Activated CD8-positive, alpha-beta T cell treated with anti-CD3 and anti-CD28 coated beads, Interleukin-2, amount 10 ng/mL, durations not matched to agents 7 days and 5 days (primary cell): ENCODE results near the gene GHRH. TPM values are rescaled to one million over a fixed set of nuclear protein-coding genes. Genes with fewer than 3 reads are reported as not detected.

Experiments used
- ATAC-seq: fragments of 150-1000 bp; cut with Tn5 transposase; one replicate; pipeline ENCODE4 v1.10.0; 2021; ENCODE audit warnings: moderate library complexity
- CTCF ChIA-PET: fragments of 350-600 bp; sonication (Branson Sonifier 250); formaldehyde crosslinking; loops from one replicate; lab custom pipeline; 2021; ENCODE audit warnings: antibody characterized with exemption; lab: Charles Lee
- POLR2A ChIA-PET: fragments of 350-600 bp; sonication (Branson Sonifier 250); formaldehyde crosslinking; loops from one replicate; lab custom pipeline; 2021; ENCODE audit warnings: antibody characterized with exemption; lab: Charles Lee
- DNase-seq: peaks from one replicate; pipeline ENCODE4 v3.0.0-alpha.2; 2020
- H3K27ac Mint-ChIP-seq: one replicate; pipeline ENCODE4 v1.8.0; 2021; ENCODE audit warnings: mild to moderate bottlenecking, mixed read lengths
- H3K27me3 Mint-ChIP-seq: one replicate; pipeline ENCODE4 v1.8.0; 2021; ENCODE audit warnings: low read depth, mixed read lengths
- H3K36me3 Mint-ChIP-seq: one replicate; pipeline ENCODE4 v1.8.0; 2021; ENCODE audit warnings: low read depth, mixed read lengths
- H3K4me1 Mint-ChIP-seq: one replicate; pipeline ENCODE4 v1.8.0; 2021; ENCODE audit warnings: low read depth, mixed read lengths
- H3K4me3 Mint-ChIP-seq: one replicate; pipeline ENCODE4 v1.8.0; 2021; ENCODE audit warnings: mild to moderate bottlenecking, mixed read lengths
- H3K9me3 Mint-ChIP-seq: one replicate; pipeline ENCODE4 v1.8.0; 2022; ENCODE audit warnings: mixed read lengths; ENCODE audit not compliant: insufficient read depth
- total RNA-seq, 2 experiments: library from RNA; stranded (reverse); gene quantifications; one replicate each; pipeline ENCODE4 v1.2.3, GENCODE V29; 2021

The GHRH gene
- total RNA-seq, 2 experiments from 2014 or later, result not detected

- ChIA-PET CTCF (interaction anchor here (1.0 to 2.2 kb wide), 4 partner anchors 25 to 315 kb away, joined by 3 to 9 read pairs (median 6); no protein-coding TSS in a partner anchor), POLR2A (no interaction called here)
- no peak overlapping the region for H3K4me3 Mint-ChIP-seq
- H3K27me3 Mint-ChIP-seq, result no peaks in the 10 kb centered on the region
- H3K36me3 Mint-ChIP-seq, result peaks cover 60% of the 10 kb centered on the region
- H3K9me3 Mint-ChIP-seq, result no peaks in the 10 kb centered on the region
- H3K4me1 Mint-ChIP-seq, result peaks cover 2% of the 10 kb centered on the region
- DNase-seq, result no peak
- H3K27ac Mint-ChIP-seq, result no peak overlapping the region
- ATAC-seq, result no peak
These were observed 41.6 kb downstream of the GHRH start for GRCh38 chr20:37219751-37220668.

GRCh38 chr20:37218976-37219375 is 42.6 kb downstream of the GHRH start:
- peaks cover 2% of the 10 kb centered on the region for H3K4me1 Mint-ChIP-seq
- DNase-seq (no peak), ATAC-seq (no peak)
- peaks cover 58% of the 10 kb centered on the region for H3K36me3 Mint-ChIP-seq
- POLR2A ChIA-PET, result no interaction called here
- CTCF ChIA-PET, result no interaction called here
- H3K27me3 Mint-ChIP-seq, result no peaks in the 10 kb centered on the region
- no peak overlapping the region for H3K4me3 Mint-ChIP-seq
- H3K27ac Mint-ChIP-seq, result no peak overlapping the region
- H3K9me3 Mint-ChIP-seq, result no peaks in the 10 kb centered on the region

DNA sequence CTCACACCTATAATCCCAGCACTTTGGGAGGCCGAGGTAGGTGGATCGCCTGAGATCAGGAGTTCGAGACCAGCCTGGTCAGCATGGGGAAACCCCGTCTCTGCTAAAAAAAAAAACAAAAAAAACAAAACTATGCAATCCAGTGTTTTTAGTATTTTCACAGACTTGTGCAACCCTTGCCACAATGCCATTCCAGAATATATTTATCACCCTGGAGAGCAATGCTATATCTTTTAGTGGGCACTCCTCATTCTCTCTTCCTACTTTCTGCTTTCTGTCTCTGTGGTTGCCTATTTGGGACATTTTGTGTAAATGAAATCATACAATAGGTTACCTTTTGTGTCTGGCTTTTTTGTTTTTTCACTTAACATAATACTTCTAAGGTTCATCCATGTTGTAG is 43.2 kb downstream of the GHRH start:
- peaks cover 2% of the 10 kb centered on the region for H3K4me1 Mint-ChIP-seq
- POLR2A ChIA-PET, result no interaction called here
- H3K36me3 Mint-ChIP-seq, result peaks cover 58% of the 10 kb centered on the region
- no peak for DNase-seq
- no peak overlapping the region for H3K4me3 Mint-ChIP-seq
- no peak overlapping the region for H3K27ac Mint-ChIP-seq
- ATAC-seq, result no peak
- H3K9me3 Mint-ChIP-seq, result no peaks in the 10 kb centered on the region
- CTCF ChIA-PET, result interaction anchor here (1.2 kb wide), 1 partner anchor 23 kb away, joined by 5 read pairs; no protein-coding TSS in a partner anchor
- H3K27me3 Mint-ChIP-seq, result no peaks in the 10 kb centered on the region

DNA sequence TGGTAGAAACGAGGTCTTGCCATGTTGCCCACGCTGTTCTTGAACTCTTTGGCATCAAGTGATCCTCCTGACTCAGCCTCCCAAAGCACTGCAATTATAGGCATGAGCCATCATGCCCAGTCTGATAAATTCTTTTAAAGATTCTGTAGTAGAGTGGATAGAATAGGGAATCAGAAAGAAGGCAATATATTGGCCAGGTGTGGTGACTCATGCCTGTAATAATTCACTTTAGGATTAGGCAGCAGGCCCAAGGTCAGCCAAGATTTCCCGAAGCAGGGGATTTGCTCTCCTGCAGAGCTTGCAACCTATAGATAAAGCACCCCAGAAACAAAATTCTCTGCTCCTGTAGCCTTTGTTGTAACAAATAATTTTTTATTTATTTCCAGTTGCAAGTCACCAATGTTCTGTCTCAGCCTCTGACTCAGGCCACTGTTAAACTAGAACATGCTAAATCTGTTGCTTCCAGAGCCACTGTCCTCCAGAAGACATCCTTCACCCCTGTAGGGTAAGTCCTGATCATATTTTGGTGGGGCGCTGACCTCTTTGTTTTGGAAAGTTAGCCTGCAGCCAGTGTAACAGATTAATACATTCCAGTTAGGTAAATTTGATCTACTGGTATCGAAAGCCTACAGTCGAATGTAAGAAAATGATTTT is 51.8 kb downstream of the GHRH start:
- Mint-ChIP-seq H3K27me3 (no peaks in the 10 kb centered on the region), H3K27ac (no peak overlapping the region), H3K9me3 (no peaks in the 10 kb centered on the region), H3K4me1 (no peaks in the 10 kb centered on the region), H3K4me3 (no peak overlapping the region), H3K36me3 (peaks cover 57% of the 10 kb centered on the region)
- DNase-seq (no peak), ATAC-seq (no peak)
- CTCF ChIA-PET, result interaction anchor here (1.2 to 2.0 kb wide), 2 partner anchors 14 to 18 kb away, joined by 4 to 9 read pairs; no protein-coding TSS in a partner anchor
- POLR2A ChIA-PET, result interaction anchor here (0.6 kb wide), 1 partner anchor 44 kb away, joined by 4 read pairs; no protein-coding TSS in a partner anchor

DNA sequence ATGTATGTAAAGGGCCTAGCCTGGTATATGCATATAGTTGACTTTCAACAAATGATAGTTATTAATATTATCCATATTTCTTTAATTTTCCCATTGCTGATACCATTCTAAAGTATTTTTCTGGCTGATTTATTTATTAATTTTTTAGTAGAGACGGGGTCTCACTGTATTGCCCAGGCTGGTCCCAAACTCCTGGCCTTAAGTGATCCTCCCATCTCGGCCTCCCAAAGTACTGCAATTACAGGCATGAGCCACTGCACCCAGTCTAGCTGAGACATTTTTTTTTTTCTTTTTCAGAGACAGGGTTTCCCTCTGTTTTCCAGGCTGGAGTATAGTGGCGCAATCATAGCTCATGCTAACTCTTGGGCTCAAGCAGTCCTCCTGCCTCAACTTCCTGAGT is 52.4 kb downstream of the GHRH start:
- CTCF ChIA-PET, result interaction anchor here (2.0 kb wide), 1 partner anchor 14 kb away, joined by 9 read pairs; no protein-coding TSS in a partner anchor

GRCh38 chr20:37207171-37207570 is 54.4 kb downstream of the GHRH start:
- Mint-ChIP-seq H3K27ac (no peak overlapping the region), H3K4me1 (no peaks in the 10 kb centered on the region), H3K4me3 (no peak overlapping the region), H3K9me3 (no peaks in the 10 kb centered on the region), H3K27me3 (no peaks in the 10 kb centered on the region), H3K36me3 (peaks cover 54% of the 10 kb centered on the region)
- ATAC-seq (no peak), DNase-seq (no peak)
- ChIA-PET POLR2A (no interaction called here), CTCF (no interaction called here)

More for the DNA sequence above, 52.4 kb downstream of the GHRH start:
- H3K4me3 Mint-ChIP-seq, result no peak overlapping the region
- no peak for ATAC-seq
- H3K9me3 Mint-ChIP-seq, result no peaks in the 10 kb centered on the region
- no peaks in the 10 kb centered on the region for H3K4me1 Mint-ChIP-seq
- H3K36me3 Mint-ChIP-seq, result peaks cover 59% of the 10 kb centered on the region
- POLR2A ChIA-PET, result no interaction called here
- no peak for DNase-seq
- H3K27me3 Mint-ChIP-seq, result no peaks in the 10 kb centered on the region
- H3K27ac Mint-ChIP-seq, result no peak overlapping the region

DNA sequence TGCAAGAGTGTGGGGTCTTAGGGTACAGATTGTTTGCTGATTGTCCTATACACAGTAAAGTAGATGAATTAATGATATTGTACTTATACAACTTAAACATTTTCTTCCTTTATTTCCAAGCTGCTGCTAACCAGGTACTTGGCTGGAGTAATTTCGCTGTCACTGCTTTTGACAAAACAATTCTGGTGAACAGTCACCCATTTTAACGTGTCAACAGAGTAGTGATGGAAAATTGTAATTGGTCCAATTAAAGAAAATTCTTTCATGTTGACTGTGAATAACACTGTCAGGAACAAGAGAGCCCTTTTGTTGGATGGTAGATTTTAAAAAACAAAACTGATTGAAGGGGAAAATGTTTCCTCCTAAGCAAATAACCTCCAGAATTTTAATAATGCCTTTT is 55.8 kb downstream of the GHRH start:
- no peak overlapping the region for H3K27ac Mint-ChIP-seq
- H3K9me3 Mint-ChIP-seq, result no peaks in the 10 kb centered on the region
- no peak overlapping the region for H3K4me3 Mint-ChIP-seq
- CTCF ChIA-PET, result interaction anchor here (1.4 to 2.5 kb wide), 2 partner anchors 10 to 24 kb away, joined by 3 to 18 read pairs; no protein-coding TSS in a partner anchor
- no peak for ATAC-seq
- DNase-seq, result no peak
- H3K4me1 Mint-ChIP-seq, result no peaks in the 10 kb centered on the region
- no peaks in the 10 kb centered on the region for H3K27me3 Mint-ChIP-seq
- peaks cover 64% of the 10 kb centered on the region for H3K36me3 Mint-ChIP-seq
- POLR2A ChIA-PET, result no interaction called here

GRCh38 chr20:37205130-37205529 is 56.5 kb downstream of the GHRH start:
- H3K27ac Mint-ChIP-seq, result no peak overlapping the region
- DNase-seq (no peak), ATAC-seq (no peak)
- CTCF ChIA-PET, result interaction anchor here (1.4 to 2.5 kb wide), 2 partner anchors 10 to 24 kb away, joined by 3 to 18 read pairs; no protein-coding TSS in a partner anchor
- peaks cover 70% of the 10 kb centered on the region for H3K36me3 Mint-ChIP-seq
- no peaks in the 10 kb centered on the region for H3K27me3 Mint-ChIP-seq
- H3K9me3 Mint-ChIP-seq, result no peaks in the 10 kb centered on the region
- no peaks in the 10 kb centered on the region for H3K4me1 Mint-ChIP-seq
- POLR2A ChIA-PET, result no interaction called here
- H3K4me3 Mint-ChIP-seq, result no peak overlapping the region

- Mint-ChIP-seq H3K27ac (no peak overlapping the region), H3K36me3 (peaks cover 70% of the 10 kb centered on the region), H3K4me3 (no peak overlapping the region), H3K27me3 (no peaks in the 10 kb centered on the region), H3K4me1 (no peaks in the 10 kb centered on the region), H3K9me3 (no peaks in the 10 kb centered on the region)
- DNase-seq (no peak), ATAC-seq (no peak)
- CTCF ChIA-PET, result interaction anchor here (2.5 kb wide), 1 partner anchor 8 kb away, joined by 18 read pairs; no protein-coding TSS in a partner anchor
- POLR2A ChIA-PET, result no interaction called here
These were observed 57.6 kb downstream of the GHRH start for GRCh38 chr20:37204056-37204455.

- POLR2A ChIA-PET, result no interaction called here
- Mint-ChIP-seq H3K27me3 (no peaks in the 10 kb centered on the region), H3K4me3 (no peak overlapping the region), H3K9me3 (no peaks in the 10 kb centered on the region), H3K27ac (no peak overlapping the region), H3K4me1 (no peaks in the 10 kb centered on the region), H3K36me3 (peaks cover 63% of the 10 kb centered on the region)
- ATAC-seq, result no peak
- peak; percentile 30 for DNase-seq
- CTCF ChIA-PET, result interaction anchor here (1.0 to 6.2 kb wide), 6 partner anchors 12 to 331 kb away, joined by 3 to 45 read pairs (median 4); partner anchors contain the start of genes MROH8 and RPN2
These were observed 59.2 kb downstream of the GHRH start for GRCh38 chr20:37202267-37202943.

- H3K4me1 Mint-ChIP-seq, result peaks cover 5% of the 10 kb centered on the region
- POLR2A ChIA-PET, result no interaction called here
- no peak for ATAC-seq
- CTCF ChIA-PET, result interaction anchor here (1.3 to 6.2 kb wide), 2 partner anchors 11 to 23 kb away, joined by 3 to 45 read pairs; partner anchors contain the start of genes MROH8 and RPN2
- peaks cover 62% of the 10 kb centered on the region for H3K36me3 Mint-ChIP-seq
- DNase-seq, result no peak
- no peak overlapping the region for H3K27ac Mint-ChIP-seq
- no peak overlapping the region for H3K4me3 Mint-ChIP-seq
- H3K27me3 Mint-ChIP-seq, result no peaks in the 10 kb centered on the region
- H3K9me3 Mint-ChIP-seq, result no peaks in the 10 kb centered on the region
These were observed 59.8 kb downstream of the GHRH start for GRCh38 chr20:37201827-37202162.
